IPS-11a (cell line): ENCODE measurements around the gene TPI1.
"Not testable (repeated sequence)": the region's sequence is repeated elsewhere in the genome, so short reads cannot be mapped to it uniquely, and the experiment has no call there.

ENCODE experiments used
- H3K4me3 ChIP-seq: one replicate; pipeline ENCODE4 v1.5.1; 2013; ENCODE audit warnings: low read depth, low read length, control low read depth

Gene TPI1

GRCh38 chr12:6846316-6846869, 20.9 kb upstream of the TPI1 start:
- no peak overlapping the region for H3K4me3 ChIP-seq

GRCh38 chr12:6847676-6848075, 19.7 kb upstream of the TPI1 start:
- no peak overlapping the region for H3K4me3 ChIP-seq

DNA sequence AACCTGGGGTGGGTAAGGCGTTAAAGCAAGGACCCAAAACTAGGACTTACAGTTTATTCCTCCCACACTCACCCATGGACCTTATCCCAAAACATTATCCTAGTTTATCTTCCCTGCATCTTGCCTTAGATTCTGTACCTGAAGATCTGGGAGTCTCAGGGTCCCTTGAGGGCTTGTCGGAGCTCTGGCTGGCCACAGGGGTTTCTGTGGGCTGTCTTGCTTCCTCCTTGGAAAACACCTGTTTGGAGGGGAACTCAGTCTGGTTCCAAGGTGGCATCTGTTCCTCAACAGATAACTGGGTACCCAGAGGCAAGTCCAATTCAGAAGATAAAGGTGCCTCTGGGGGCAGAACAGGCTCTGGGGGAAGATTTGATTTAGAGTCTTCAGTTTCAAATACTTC, 17.9 kb upstream of the TPI1 start:
- no peak overlapping the region for H3K4me3 ChIP-seq

DNA sequence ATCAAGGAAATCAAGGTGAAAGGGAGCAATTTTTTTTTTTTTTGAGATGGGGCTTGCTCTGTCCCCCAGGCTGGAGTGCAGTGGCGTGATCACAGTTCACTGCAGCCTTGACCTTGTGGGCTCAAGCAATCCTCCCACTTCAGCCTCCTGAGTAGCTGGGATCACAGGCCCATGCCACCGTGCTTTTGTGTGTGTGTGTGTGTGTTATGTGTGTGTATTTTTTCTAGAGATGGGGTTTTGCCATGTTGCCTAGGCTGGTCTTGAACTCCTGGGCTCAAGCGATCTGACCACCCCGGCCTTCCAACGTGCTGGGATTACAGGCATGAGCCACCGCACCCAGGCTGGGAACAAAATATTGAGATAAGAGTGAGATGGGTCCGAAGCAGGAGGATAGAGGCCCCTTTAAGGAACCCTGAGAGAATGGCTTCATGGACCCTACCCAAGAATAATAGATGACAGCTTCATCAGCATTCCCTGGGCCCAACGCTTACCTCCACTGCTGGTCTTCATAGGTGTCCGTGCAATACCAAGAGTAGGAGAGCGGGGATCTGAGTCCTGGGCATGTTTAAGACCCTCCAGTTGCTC, 17.3 kb upstream of the TPI1 start:
- peak overlapping the region; percentile 99 for H3K4me3 ChIP-seq

DNA sequence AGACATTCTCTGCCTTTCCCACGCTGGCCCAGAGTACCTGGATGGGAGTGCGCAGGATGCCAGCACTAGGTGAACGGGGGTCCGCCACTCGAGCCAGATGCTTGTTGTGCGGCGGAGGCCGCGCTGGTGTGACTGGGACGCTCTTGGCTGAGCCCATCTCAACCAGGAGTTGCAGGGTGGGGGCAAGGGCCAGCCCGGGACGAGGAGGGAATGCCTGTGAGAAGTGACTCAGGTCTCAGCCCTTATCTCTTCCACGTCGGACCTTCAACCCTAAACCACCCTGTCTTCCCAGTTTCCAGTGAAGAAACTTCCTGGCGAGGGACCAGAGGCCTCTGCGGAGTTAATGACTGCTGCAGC, 16.6 kb upstream of the TPI1 start:
- H3K4me3 ChIP-seq, result peak overlapping the region; percentile 99

GRCh38 chr12:6851153-6851920, 16.0 kb upstream of the TPI1 start, which contains the start of gene CDCA3:
Gene CDCA3 (minus strand): TSS chr12:6851286. CDS start chr12:6850952, 334 bp downstream.
- H3K4me3 ChIP-seq, result peak within 1 kb of the TSS; percentile 99

DNA sequence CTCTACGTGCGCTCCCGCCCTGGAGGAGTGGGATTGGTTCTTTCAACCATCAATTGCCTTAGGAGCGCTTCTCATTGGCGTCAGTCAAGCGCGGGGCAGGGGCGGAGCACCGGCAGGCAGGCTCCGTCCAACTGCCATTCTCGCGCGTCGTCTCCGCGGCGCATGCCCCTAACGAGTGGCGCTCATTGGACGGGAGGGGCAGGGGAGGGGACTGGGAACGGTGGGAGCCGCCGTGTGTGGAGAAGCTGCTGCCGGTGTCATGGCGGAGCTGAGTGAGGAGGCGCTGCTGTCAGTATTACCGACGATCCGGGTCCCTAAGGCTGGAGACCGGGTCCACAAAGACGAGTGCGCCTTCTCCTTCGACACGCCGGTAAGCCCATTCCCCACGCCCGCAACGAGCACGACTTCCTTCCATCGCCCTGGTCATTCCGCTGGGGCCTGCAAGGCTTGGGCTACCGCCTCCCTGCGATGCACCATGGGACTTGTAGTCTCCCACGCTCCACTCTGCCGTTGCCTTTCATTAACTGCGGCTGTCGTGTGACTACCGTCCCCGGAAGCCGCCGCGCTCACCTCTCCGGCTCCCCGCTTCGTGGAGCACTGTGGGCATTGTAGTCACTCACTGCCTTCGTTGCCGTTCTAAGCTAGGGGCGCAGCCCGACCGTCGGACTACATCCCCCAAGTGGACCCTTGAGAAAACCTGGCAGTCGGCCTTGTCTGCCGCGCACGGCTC, 15.2 kb upstream of the TPI1 start, which contains the start of gene USP5:
TSS of gene USP5 (plus strand) at position 230 of the 730 bp plus-strand sequence. CDS start at position 260, 30 bp downstream.
- H3K4me3 ChIP-seq, result peak within 1 kb of the TSS; percentile 99

DNA sequence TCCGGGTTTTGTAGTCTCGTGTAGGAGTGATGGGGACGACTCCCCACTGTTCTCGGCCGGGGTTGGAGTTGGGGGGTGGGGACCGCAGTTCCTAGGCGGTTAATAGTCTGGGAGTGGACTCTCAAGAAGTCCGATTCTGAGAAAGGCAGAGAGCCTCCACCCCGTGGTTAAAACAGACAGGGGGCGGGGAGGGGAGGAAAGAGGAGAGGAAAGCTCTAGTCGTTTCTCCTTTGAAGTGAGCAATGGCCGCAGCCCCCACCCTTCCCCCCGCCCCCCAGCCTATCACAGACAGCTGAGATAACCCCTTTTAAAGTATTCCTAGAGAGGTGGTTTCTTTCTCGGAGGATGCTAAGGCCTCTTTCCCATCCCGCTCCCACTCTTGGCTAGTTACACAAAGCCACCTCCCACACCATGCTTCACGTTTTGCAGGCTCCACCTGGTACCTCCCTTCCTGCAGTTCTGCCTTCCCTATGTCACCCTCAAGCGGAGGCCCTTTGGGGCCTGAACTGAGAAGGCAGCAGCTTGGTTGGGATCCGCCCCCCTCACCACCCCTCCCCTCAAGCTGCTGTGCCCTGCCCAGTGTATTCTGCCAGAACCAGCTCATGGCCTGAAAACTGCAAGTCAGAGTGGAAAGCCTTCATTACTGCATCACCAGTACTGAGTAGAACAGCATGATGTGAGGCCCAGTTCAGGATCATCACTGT, 14.5 kb upstream of the TPI1 start:
- H3K4me3 ChIP-seq, result peak overlapping the region; percentile 99

GRCh38 chr12:6853626-6854025, 13.7 kb upstream of the TPI1 start:
- no peak overlapping the region for H3K4me3 ChIP-seq

DNA sequence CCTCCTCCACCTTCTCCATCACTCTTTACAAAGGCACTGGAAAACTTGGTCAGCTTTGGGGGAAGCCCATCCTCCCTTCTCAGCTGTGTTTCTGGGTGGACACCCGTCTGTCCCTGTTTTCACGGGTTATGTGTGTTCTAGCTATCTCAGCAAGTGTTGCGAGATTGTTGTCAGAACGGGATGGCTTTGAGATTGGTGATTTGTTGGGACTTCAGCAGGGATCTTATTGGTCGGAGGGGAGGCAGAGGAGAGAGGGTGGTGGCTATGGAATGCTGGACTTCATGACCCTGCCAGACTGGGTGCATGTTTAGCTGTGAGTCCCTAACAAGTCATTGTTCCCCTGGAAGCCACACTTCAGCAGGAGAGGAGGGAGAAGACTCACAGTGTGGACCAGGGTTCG, 13.3 kb upstream of the TPI1 start:
- H3K4me3 ChIP-seq, result no peak overlapping the region

- H3K4me3 ChIP-seq, result no peak overlapping the region
Observed at GRCh38 chr12:6855322-6855721, 12.0 kb upstream of the TPI1 start.

GRCh38 chr12:6858799-6859198, 8.5 kb upstream of the TPI1 start:
- no peak overlapping the region for H3K4me3 ChIP-seq

GRCh38 chr12:6860116-6860515, 7.2 kb upstream of the TPI1 start:
- H3K4me3 ChIP-seq, result no peak overlapping the region

DNA sequence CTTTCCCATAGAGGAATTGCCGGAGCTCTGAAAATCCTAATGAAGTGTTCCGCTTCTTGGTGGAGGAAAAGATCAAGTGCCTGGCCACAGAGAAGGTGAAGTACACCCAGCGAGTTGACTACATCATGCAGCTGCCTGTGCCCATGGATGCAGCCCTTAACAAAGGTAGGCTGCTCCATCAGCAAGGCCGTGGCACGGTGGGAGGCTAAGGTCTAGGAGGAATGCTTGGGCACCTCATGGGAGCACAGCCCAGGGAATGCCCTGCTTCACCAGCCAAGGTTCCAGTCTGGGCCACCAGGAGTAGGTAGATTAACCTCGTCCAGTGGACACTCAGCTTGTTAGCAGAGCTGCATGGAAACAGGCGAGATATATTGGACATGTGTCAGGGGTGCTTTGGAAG, 6.4 kb upstream of the TPI1 start:
- H3K4me3 ChIP-seq, result no peak overlapping the region

DNA sequence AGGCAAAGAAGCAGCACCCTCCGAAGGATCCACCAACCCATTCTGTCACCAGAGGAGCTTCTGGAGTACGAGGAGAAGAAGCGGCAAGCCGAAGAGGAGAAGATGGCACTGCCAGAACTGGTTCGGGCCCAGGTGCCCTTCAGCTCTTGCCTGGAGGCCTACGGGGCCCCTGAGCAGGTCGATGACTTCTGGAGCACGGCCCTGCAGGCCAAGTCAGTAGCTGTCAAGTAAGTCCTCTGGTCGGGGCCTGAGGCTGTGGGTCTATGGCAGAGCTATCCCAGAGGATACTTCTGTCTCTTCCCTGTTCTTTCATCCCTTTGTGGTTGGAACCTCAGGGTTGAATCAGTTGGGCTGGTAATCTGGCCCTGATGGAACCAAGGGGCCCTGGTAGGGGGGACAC, 5.9 kb upstream of the TPI1 start:
- H3K4me3 ChIP-seq, result no peak overlapping the region

DNA sequence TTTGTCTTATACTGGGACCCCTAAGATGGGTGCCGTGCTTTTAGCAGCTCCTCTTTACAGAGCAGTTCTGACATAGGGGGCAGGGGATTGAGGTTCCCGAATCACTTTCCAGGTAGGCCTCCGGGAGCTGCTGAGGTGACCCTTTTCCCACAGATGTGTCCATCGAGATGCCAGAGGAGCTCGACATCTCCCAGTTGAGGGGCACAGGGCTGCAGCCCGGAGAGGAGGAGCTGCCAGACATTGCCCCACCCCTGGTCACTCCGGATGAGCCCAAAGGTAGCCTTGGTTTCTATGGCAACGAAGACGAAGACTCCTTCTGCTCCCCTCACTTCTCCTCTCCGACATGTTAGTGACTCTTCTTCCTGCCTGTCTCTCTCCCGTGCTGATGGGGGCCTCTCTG, 4.3 kb upstream of the TPI1 start:
- H3K4me3 ChIP-seq, result no peak overlapping the region

GRCh38 chr12:6863586-6864321, 3.6 kb upstream of the TPI1 start:
- H3K4me3 ChIP-seq, result no peak overlapping the region

- H3K4me3 ChIP-seq, result not testable (repeated sequence)
Observed at GRCh38 chr12:6865307-6865706, 2.0 kb upstream of the TPI1 start.

DNA sequence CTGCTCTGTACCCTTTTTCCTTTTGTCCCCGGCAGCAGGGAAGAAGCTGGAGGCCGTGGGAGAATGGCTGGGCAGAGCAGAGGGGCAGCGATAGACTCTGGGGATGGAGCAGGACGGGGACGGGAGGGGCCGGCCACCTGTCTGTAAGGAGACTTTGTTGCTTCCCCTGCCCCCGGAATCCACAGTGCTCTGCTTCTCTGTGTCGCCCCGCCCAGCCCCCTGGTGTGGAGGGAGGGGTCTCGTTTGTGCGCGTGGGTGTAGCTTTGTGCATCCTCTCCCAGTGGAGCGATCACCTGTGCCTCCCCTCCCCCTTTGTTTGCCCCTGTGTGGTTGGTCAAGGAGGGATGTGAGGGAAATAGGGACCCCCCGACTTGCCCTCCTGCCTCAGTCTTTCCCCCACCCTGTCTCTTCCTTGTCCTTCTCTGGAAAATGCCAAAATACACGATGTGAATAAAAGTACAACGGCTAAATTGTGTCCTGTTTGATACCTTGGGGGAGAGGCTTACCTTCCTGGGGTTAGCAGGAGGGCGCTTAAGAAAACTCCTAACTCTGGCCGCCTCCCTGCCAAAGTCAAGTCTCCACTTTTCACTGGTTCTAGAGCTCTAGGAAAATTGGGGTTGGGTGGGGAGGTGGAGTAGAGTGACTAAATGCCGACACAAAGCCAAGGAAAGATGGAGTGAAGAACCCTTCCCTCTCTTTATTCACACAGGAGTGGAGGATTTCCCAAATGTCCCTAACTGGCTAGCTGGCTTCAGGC, 990 bp upstream of the TPI1 start:
- H3K4me3 ChIP-seq, result peak overlapping the region; percentile 54
